ENCODE measurements around the gene SRPK3.

DNA sequence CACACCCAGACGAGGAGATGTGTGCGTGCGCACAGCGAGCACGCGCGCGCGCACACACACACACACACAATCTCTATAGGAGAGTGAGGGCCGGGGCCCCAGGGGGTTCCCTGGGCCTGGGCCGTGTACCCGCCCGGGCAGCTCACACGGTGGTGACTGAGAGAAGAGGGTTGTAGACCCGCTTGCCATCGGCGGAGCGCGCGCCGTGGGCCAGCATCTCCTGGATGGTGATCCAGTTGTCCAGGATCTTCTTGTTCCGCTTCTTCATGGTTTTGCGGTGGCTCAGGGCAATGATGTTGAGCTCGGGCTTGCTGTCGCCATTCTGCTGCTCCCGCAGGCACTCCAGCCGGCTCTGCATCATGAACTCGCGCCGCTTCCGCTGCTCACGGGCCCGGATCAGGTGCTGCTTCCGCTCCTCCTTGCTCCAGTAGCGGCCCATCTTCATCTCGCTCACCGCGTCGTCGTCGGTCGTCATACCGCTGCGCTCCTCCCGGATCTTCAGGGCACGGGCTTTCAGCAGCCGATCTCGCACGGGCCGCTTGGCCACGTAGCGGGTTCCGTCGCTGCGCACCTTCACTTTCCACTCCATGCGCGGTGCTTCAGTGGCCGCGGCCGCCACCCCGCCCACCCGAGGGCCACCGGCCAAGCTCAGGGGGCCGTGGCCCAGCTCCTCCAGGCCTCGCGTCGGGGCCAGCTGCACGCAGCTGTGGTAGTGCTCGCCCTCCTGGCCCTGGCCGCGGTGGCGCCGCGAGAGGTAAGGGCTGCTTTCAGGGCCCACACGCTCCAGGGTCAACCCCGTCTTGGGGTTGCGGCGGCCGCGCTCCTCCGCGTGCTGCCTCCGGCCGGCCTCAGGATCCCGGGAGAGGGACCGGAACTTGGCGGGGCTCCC is 22.6 kb downstream of the SRPK3 start:
- TF ChIP-seq YY1 (IDR thresholded peaks at IDR 0.05; ENCODE audit: insufficient read depth, insufficient read length): no peak
- TF ChIP-seq ZNF274 (IDR thresholded peaks at IDR 0.05; ENCODE audit: low read depth, low read length): no peak
- no peak for TF ChIP-seq SUZ12 (IDR thresholded peaks at IDR 0.05; ENCODE audit: extremely low read depth, insufficient read depth, insufficient read length)

Data from NT2/D1 (cell line).